HG02571 (cell line): ENCODE data around the gene UNC13B.
"Not testable (repeated sequence)": the region's sequence is repeated elsewhere in the genome, so short reads cannot be mapped to it uniquely, and the experiment has no call there.

Experiments
- ATAC-seq: cut with Tn5 transposase; IDR thresholded peaks from one replicate; pipeline ENCODE4 v1.9.1; 2021; ENCODE audit warnings: mild to moderate bottlenecking, moderate library complexity; ENCODE audit not compliant: unreplicated experiment

UNC13B gene

DNA sequence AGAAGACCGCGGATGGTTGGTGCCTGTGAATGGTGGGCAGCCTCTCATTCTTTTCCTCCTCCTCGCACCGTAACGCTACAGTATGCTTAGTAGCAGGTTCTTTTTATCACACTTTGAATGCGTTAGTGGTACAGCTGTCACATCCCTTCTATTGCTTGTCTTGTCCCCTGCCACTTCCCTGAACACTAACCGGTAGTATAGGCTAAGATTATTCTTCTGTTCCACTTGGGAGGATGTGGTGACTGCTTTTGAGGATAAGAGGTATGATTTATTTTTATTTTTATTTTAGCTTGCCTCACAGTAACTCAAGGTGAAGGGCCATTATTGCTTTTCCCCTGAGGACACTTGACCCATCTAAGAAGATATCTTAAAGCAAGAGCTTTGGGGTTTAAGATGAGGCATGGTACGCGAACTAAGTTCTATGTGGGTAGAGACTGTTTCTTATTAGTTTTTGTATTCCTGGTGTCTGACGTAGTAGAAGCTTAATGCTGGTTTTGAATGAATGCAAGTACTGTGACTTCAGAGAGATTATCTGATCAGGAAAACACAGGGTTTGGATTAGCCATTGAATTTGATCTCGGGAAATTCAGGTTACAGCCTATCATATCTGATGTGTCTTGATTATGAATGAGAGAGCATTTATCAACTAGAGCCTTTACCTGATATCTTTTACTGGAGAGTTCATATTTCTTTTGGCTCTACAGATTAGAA is 951 bp downstream of the UNC13B start:
- ATAC-seq, result no peak

DNA sequence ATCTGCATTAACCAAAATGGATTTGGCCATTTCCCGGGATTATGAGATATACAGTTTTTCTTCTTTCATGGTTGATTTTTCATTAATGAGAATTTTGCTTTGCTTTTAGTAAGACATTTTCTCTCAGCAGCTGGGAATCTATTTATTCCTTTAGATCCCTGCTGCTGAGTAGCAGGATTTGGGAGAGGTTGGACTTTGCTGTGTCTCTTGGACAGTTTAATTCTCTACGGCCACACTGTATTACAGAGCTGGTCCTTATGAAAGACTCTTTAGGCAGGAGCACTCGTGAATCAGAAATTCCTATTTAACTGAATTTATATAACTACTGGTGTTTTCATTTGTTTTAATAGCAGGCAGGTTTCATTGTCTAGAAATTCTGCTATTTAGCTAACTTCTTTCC is 1.6 kb downstream of the UNC13B start:
- ATAC-seq, result no peak

DNA sequence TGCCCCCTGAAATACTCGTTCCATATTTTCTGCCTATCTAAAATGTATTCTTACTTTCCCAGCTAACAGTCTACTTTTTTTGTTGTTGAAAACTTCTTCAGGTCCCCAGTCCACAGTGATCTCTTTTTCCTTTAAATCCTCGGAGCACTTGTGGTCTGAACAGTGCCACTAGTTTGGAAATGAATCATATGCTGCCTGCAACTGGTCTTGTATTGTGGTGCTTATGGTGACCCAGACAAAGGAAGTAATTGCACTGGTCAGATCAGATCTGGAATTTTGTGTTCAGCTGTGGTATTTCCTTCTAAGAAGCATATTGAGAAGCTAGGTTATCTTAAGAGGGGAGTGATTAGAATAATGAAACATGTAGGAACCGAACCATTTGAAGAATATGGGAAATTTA is 2.9 kb downstream of the UNC13B start:
- ATAC-seq, result no peak

DNA sequence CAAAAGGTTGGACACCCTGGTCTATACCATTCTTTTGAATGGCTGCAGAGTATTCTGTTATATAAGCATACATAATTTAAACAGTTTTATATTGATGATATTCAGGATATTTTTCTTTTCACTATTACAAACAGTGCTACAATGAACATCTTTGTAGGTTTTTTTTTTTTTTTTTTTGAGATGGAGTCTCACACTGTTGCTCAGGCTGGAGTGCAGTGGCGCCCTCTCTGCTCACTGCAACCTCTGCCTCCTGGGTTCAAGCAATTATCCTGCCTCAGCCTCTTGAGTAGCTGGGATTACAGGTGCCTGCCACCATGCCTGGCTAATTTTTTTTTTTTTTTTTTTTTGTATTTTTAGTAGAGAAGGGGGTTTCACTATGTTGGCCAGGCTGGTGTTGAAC is 5.6 kb downstream of the UNC13B start:
- ATAC-seq, result not testable (repeated sequence)

DNA sequence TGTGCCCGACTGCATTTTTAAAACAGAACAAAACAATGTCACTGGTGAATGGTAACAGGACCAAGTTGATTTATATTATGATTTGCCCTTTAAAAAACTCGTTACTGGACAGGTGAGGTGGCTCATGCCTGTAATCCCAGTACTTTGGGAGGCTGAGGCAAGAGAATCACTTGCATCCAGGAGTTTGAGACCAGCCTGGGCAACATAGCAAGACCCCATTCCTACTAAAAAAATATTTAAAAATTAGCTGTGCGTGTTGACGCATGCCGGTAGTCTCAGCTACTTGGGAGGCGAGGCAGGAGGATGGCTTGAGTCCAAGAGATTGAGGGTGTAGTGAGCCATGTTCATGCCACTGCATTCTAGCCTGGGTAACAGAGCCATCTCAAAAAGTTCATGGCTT is 7.2 kb downstream of the UNC13B start:
- ATAC-seq, result no peak

DNA sequence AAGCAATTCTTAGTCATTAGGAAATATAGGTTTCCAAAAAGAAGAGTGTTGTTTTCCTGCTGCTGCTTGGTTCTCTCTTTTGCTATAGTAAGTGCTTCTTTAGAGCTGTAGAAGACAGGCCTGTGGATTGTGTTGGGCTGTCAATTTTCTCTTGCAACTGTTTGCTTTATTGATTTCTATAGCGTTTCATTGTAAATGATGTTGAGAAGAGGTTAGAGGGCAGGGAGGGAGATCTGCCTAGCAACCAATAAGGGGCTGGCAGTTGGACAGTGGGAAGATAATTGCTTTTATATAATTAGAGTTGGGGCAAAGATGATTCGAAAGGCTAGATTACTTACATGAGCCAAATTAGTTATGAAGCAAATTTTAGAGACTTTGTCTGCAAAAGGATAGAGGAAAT is 11.1 kb downstream of the UNC13B start:
- no peak for ATAC-seq

DNA sequence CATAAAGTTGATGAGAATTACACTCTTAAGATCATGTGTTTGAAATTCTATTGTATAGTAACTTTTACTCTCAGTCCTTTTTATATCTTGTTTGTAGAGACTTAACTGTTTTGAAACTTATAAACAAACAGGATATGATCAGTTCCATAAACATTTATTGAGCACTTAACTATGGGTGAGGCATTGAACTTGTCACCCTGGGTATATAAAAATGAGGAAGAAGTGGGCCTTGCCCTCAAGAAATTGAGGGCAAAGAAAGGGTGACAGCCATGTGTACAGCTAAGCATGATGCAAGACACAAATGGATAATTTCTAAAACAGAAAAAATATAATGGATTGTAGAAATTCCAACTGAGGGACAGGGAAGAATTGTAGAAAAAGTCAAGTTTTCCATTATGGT is 15.7 kb downstream of the UNC13B start:
- ATAC-seq, result no peak

DNA sequence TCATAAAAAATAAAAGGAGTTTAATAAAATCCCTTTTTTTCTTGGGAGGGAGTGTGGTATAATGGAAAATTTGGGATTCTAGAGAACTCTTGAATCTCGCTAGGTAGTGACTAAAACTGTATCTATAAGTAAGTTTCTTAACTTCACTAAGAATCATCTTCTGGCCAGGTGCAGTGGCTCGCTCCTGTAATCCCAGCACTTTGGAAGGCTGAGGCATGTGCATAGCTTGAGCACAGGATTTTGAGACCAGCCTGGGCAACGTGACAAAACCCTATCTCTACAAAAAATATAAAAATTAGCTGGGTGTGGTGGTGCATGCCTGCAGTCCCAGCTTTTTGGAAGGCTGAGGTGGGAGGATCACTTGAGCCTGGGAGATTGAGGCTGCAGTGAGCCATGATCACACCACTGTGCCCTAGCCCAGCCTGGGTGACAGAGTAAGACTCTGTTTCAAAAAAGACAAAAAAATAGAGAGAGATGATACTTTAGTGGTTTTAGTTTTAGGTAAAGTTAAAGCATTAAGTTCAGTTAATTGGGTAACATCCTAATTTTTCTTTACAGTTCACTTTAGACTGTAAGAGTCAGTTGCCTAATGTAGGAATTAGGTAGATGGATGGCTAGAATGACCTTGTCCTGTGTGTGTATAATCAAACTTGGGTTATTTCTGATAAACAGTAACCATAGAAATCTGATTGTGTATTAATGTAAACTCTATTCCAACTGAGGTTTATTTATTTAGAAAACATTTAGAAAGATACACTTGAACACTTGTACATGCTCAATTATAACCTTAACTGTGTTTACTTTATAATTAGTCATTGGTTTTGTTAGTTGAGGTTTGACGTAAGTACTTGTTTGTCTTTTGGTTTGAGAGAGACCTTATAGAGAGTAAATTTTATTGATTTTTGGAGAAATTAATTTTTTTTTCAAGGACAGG is 17.8 kb downstream of the UNC13B start:
- ATAC-seq, result no peak

DNA sequence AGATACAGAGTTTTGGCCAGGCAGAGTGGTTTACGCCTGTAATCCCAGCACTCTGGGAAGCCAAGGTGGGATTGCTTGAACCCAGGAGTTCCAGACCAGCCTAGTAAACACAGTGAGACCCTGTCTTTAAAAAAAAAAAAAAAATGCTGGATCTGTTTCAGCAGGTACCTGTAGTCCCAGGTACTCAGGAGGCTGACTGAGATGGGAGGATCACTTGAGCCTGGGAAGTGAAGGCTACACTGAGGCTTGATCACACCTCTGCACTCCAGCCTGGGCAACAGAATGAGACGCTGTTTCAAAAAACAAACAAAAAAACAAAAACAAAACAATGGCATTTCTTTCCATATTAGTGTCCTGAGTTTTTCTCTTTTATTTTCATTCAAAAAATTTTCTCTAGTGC is 19.0 kb downstream of the UNC13B start:
- no peak for ATAC-seq

DNA sequence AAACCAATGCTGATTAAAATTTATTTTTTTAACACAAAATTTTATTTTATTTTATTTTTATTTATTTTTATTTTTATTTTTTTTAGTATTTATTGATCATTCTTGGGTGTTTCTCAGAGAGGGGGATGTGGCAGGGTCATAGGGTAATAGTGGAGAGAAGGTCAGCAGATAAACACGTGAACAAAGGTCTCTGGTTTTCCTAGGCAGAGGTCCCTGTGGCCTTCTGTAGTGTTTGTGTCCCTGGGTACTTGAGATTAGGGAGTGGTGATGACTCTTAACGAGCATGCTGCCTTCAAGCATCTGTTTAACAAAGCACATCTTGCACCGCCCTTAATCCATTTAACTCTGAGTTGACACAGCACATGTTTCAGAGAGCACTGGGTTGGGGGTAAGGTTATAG is 20.6 kb downstream of the UNC13B start:
- ATAC-seq, result not testable (repeated sequence)

DNA sequence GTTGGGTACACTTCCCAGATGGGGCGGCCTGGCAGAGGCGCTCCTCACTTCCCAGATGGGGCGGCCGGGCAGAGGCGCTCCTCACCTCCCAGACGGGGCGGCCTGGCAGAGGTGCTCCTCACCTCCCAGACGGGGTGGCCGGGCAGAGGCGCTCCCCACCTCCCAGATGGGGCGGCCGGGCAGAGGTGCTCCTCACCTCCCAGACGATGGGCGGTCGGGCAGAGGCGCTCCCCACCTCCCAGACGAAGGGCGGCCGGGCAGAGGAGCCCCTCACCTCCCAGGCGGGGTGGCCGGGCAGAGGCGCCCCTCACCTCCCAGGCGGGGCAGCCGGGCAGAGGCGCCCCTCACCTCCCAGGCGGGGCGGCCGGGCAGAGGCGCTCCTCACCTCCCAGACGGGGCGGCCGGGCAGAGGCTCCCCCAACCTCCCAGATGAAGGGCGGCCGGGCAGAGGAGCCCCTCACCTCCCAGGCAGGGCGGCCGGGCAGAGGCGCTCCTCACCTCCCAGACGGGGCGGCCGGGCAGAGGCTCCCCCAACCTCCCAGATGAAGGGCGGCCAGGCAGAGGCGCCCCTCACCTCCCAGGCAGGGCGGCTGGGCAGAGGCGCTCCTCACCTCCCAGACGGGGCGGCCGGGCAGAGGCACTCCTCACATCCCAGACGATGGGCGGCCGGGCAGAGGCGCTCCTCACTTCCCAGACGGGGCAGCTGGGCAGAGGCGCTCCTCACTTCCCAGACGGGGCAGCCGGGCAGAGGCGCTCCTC is 21.4 kb downstream of the UNC13B start:
- not testable (repeated sequence) for ATAC-seq

DNA sequence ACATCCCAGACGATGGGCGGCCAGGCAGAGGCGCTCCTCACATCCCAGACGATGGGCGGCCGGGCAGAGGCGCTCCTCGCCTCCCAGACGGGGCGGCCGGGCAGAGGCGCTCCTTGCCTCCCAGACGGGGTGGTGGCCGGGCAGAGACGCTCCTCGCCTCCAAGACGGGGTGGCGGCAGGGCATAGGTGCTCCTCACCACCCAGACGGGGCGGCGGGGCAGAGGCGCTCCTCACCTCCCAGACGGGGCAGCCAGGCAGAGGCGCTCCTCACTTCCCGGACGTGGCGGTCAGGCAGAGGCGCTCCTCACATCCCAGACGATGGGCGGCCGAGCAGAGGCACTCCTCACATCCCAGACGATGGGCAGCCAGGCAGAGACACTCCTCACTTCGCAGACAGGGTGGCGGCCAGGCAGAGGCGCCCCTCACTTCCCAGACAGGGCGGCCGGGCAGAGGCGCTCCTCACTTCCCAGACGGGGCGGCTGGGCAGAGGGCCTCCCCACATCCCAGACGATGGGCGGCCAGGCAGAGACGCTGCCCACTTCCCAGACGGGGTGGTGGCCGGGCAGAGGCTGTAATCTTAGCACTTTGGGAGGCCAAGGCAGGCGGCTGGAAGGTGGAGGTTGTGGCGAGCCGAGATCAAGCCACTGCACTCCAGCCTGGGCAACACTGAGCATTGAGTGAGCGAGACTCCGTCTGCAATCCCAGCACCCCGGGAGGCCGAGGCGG is 22.1 kb downstream of the UNC13B start:
- not testable (repeated sequence) for ATAC-seq

DNA sequence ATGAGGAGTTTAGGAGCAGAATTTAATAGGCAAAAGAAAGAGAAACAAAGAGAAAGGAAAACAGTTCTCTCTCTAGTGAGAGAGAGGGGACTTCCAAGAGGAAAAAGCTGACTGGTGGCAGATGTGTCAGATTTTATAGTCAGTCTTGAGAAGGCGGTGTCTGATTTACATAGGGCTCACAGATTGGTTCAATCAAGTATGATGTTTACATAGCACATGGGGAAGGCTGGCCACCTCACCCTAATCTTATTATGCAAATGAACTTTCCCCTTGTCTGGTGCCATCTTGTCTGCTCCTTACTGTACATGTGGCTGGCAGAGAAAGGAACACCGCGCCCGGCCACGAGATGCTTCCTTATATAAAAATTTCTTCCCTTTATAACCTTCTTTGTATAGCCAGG is 24.7 kb downstream of the UNC13B start:
- no peak for ATAC-seq

DNA sequence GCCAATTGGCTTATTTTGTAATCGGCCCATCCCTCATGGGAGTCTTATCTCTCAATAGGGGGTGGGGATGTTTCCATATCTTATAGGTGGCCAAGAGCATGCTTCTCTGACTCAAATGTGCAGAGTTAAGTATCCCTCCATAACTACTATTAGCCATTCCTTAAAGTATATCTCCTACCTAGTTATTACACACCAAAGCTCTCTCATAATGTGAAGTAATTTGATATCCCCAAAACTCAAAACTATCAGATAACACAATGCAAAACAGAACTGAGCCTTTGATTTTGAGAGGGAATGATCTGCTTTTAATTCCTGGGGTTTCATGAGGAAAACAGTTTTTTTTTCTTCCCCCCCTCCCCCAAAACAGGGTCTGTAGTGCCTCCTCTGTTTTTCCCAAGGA is 28.4 kb downstream of the UNC13B start:
- no peak for ATAC-seq

DNA sequence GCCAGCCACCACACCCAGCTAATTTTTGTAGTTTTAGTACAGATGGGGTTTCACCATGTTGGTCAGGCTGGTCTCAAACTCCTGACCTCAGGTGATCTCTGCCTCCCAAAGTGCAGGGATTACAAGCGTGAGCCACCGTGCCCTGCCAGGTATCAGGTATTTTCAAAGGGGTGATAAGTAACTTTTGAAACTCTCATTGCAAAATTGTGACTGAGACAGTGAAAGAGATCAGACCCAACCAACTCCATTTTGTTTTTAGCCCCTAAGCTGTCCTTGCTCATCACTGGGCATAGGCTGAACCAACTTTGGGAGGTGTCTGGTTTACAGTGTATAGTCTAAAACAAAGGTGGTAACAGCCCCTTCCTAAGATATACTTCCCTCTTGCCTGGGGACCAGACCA is 29.3 kb downstream of the UNC13B start:
- no peak for ATAC-seq

DNA sequence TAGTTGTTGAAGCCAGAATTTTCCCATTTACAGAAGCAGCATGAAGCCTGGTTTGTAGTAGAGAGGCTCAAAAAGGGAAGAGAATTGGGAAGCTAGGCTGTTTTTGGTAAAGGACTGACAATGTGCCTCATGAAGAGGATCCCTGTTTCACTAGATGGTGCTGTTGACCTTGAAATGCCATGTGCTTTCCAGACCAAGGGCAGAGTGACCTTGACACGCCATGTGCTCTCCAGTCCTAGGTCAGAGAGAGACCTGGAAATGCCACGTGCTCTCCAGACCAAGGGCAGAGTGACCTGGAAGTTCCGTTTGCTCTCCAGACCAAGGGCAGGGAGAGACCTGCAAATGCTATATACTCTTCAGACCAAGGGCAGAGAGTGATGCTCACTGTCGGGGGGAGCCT is 32.0 kb downstream of the UNC13B start:
- no peak for ATAC-seq

DNA sequence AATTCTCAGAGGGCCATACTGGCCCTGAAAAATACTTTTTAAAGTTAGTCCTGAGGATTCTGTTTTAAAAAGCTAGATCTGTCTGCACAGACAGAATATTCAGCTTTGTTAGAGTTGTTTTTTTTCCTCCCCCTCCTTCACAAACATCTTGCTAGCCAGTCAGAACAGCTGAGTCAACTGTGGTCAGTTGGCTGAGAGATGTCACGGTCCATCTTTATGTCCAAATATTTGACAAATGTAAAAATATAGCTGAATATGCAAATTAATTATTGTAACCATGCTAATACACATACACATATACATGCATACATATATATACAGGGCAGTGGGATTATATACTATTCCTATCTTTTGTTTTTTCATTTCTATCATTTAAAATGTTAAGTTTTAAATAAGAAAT is 33.9 kb downstream of the UNC13B start:
- no peak for ATAC-seq

DNA sequence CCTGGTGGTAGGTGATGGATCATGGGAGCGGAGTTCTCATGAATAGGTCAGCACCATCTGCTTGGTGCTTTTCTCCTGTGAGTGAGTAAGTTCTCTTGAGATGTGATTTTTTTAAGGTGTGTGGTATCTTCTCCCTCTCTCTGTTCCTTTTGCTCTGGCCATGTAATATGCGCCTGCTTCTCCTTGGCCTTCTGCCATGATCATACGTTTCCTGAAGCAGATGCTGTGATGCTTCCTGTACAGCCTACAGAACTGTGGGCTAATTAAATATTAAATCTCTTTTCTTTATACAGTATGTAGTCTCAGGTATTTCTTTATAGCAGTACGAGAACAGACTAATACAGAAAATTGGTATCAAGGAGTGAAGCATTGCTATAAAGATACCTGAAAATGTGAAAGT is 36.4 kb downstream of the UNC13B start:
- no peak for ATAC-seq

DNA sequence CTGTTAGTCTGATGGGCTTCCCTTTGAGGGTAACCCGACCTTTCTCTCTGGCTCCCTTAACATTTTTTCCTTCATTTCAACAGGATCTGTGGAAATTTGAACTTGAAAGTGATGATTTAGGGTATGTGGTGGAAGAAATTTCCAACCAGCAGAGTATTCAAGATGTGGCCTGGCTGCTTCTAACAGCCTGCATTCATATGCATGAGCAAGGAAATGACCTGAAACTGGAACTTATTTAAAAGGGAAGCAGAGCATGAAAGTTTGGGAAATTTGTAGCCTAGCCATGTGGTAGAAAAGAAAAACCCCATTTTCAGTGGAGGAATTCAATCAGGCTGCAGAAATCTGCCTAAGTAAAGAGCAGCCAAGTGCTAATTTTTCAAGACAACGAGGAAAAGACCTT is 41.7 kb downstream of the UNC13B start:
- ATAC-seq, result no peak

DNA sequence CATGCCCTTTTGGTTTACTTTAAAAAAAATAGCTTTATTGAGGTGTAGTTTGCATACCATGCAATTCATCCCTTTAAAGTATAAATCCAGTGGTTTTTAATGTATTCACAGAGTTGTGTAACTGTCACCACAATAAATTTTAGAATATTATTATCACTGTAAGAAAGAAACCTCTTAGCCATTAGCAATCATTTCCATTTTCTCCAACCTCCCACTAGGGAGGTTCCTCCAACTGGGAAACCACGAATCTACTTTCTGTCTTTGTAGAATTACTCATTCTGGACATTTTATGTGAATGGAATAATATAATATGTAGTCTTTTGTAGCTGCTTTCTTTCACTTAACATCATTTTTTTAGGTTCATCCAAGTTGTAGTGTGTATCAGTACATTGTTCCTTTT is 43.5 kb downstream of the UNC13B start:
- no peak for ATAC-seq

DNA sequence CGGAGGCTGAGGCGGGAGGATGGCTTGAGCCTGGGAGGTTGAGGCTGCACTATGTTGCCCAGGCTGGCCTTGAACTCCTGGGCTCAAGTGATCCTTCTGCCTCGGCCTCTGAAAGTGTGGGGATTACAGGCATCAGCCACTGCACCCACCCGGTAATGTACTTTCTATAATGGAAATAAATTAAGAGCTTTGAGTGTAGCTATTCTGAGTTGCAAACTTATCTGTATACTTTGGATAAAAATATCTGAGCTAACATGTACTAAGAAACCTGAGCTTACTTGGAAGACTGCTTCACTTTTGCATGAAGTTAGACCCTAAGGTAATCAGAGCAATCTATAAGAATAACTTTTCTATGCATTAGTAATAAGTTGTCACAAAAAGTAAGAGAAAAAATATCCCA is 50.0 kb downstream of the UNC13B start:
- no peak for ATAC-seq
